ENCODE data around the gene GBP3.
"Not testable (repeated sequence)": the region's sequence is repeated elsewhere in the genome, so short reads cannot be mapped to it uniquely, and the experiment has no call there.

GBP3 gene

GRCh38 chr1:88979054-88979748, 43.5 kb downstream of the GBP3 start:
- no peak for DNase-seq (ENCODE audit: low read depth, low spot score)

GRCh38 chr1:88976235-88976634, 46.4 kb downstream of the GBP3 start:
- DNase-seq (ENCODE audit: low read depth, low spot score), result no peak

GRCh38 chr1:88974616-88975172, 48.0 kb downstream of the GBP3 start:
- DNase-seq (ENCODE audit: low read depth, low spot score), result not testable (repeated sequence)

GRCh38 chr1:88973520-88974137, 49.0 kb downstream of the GBP3 start:
- no peak for DNase-seq (ENCODE audit: low read depth, low spot score)

- DNase-seq (ENCODE audit: low read depth, low spot score), result no peak
Measured at GRCh38 chr1:88961647-88962275, 60.9 kb downstream of the GBP3 start.

- DNase-seq (ENCODE audit: low read depth, low spot score), result no peak
Measured at GRCh38 chr1:88961081-88961480, 61.6 kb downstream of the GBP3 start.

Data from iPS DF 19.7 (cell line).